Testis (tissue), 2 donors: ENCODE data around the gene FBXO17.

ENCODE experiments used
- CTCF ChIP-seq, 3 experiments: fragments of 450-650 bp in 2 of 3; fragments of 200-600 bp in 1 of 3; sonication (generic) in 1 of 3; IDR thresholded peaks; one replicate each; pipeline ENCODE4 v1.5.1; 2016 to 2019; ENCODE audit warnings: antibody characterized with exemption in 3 of 3, mild to moderate bottlenecking in 2 of 3, moderate library complexity in 1 of 3
- POLR2A ChIP-seq: fragments of 450-650 bp; IDR thresholded peaks from one replicate; pipeline ENCODE4 v1.6.1; 2017; ENCODE audit warnings: antibody characterized with exemption, mild to moderate bottlenecking, moderate library complexity

- no peak for TF ChIP-seq CTCF (IDR thresholded peaks at IDR 0.05)
- TF ChIP-seq POLR2A = no peak
Measured at GRCh38 chr19:38931521-38931793, 44.1 kb downstream of the FBXO17 start.
